Gastroesophageal sphincter (tissue), 4 donors: ENCODE measurements around the gene STK32B. TPM values are rescaled to one million over a fixed set of nuclear protein-coding genes. Genes with fewer than 3 reads are reported as not detected.

Experiments
- ATAC-seq: fragments of 150-250 bp; one replicate; pipeline ENCODE4 v1.9.1; 2016; ENCODE audit warnings: mild to moderate bottlenecking, moderate library complexity
- H3K27ac ChIP-seq, 4 donors: fragments of 200-600 bp; sonication (generic) in 3 of 4; 1 replicate in 3 of 4; 2 replicates in 1 of 4; pipeline ENCODE4 v1.5.1; 2016 to 2019
- H3K27me3 ChIP-seq: fragments of 200-600 bp; sonication (generic); one replicate; pipeline ENCODE4 v1.5.1; 2019
- H3K36me3 ChIP-seq, 2 donors: fragments of 200-600 bp; sonication (generic); one replicate each; pipeline ENCODE4 v1.5.1; 2019; ENCODE audit warnings: control low read depth in 1 of 2
- H3K4me1 ChIP-seq, 3 donors: fragments of 200-600 bp; sonication (generic); 1 replicate in 2 of 3; 2 replicates in 1 of 3; pipeline ENCODE4 v1.5.1; 2016 to 2019; ENCODE audit warnings: control low read depth in 2 of 3
- H3K4me3 ChIP-seq, 2 donors: fragments of 200-600 bp; sonication (generic); one replicate each; pipeline ENCODE4 v1.5.1; 2019; ENCODE audit warnings: mild to moderate bottlenecking in 1 of 2, moderate library complexity in 1 of 2
- H3K9me3 ChIP-seq, 3 donors: fragments of 200-600 bp; sonication (generic); one replicate each; pipeline ENCODE4 v1.5.1; 2017 to 2019; ENCODE audit warnings: control low read depth in 2 of 3
- CTCF ChIP-seq, 4 experiments: fragments of 200-600 bp in 2 of 4; fragments of 450-650 bp in 2 of 4; sonication (generic) in 1 of 4; IDR thresholded peaks; one replicate each; pipeline ENCODE4 v1.5.1; 2017 to 2019; ENCODE audit warnings: antibody characterized with exemption in 4 of 4, mild to moderate bottlenecking in 2 of 4, moderate library complexity in 2 of 4
- EP300 ChIP-seq: sonication (generic); formaldehyde crosslinking; IDR thresholded peaks from one replicate; pipeline ENCODE4 v1.6.1; 2017; ENCODE audit warnings: antibody characterized with exemption, mild to moderate bottlenecking
- POLR2A ChIP-seq, 2 donors: fragments of 450-650 bp; IDR thresholded peaks; one replicate each; pipeline ENCODE4 v1.6.1; 2017; ENCODE audit warnings: antibody characterized with exemption in 2 of 2, mild to moderate bottlenecking in 2 of 2, moderate library complexity in 1 of 2
- POLR2AphosphoS5 ChIP-seq: sonication (generic); formaldehyde crosslinking; IDR thresholded peaks from one replicate; pipeline ENCODE4 v1.6.1; 2017; ENCODE audit warnings: antibody characterized with exemption
- WGBS, 2 donors: methylation state at CpG; one replicate each; pipeline ENCODE4 v1.1.5; 2018; ENCODE audit warnings: low coverage in 1 of 2; 5-methylcytosine and 5-hydroxymethylcytosine counted together
- total RNA-seq, 4 donors: library from RNA; depleted of rRNA; stranded (reverse); fragments of >200 nt; gene quantifications; one replicate each; pipeline ENCODE4 v1.1.0, GENCODE V29; 2016

STK32B gene
- total RNA-seq, 4 donors from 2014 or later, result 1.9 to 5.3 (median 2.4) TPM

GRCh38 chr4:5021546-5021945 is 29.7 kb upstream of the STK32B start:
- 65 to 83% methylated on average over 2 to 3 of the region's 3 CpGs for WGBS, 2 donors

DNA sequence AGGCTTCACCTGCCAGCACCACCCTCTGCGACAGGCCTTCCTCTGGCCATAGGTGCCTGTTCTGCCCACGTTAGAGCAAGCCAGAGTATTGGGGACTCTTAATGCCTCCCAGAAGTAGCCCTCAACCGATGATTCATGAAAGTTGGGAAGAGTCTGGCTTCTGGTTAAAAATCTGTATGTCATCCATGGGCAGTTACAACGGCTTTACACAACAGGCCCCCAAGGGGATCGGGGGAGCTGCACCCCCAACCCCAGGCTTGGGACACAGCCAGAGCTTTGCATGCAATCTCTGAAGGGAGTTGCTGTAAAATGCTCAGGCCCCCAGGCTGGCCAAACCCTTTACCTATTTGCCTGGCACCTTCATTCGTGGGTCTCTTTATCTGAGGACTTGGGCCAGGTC is 26.6 kb upstream of the STK32B start:
- peaks cover 0 to under 1% (median 0%) of the 10 kb centered on the region in 3 donors for H3K4me1 ChIP-seq
- 60% methylated on average over 1 of the region's 6 CpGs; no CpG with 5 or more reads in 1 of the 2 donors for WGBS, 2 donors
- TF ChIP-seq CTCF (IDR thresholded peaks at IDR 0.05) (no peak), EP300 (no peak), POLR2A (IDR thresholded peaks at IDR 0.05) (no peak), POLR2AphosphoS5 (no peak)
- H3K27ac ChIP-seq, result peak overlapping the region in 1 of 4 donors; percentile 31
- peak; percentile 23 for ATAC-seq
- peaks cover 4% of the 10 kb centered on the region for H3K27me3 ChIP-seq
- H3K4me3 ChIP-seq, result no peak overlapping the region
- no peaks in the 10 kb centered on the region for H3K9me3 ChIP-seq
- no peaks in the 10 kb centered on the region for H3K36me3 ChIP-seq

More at GRCh38 chr4:5021546-5021945, 29.7 kb upstream of the STK32B start:
- no peaks in the 10 kb centered on the region for H3K9me3 ChIP-seq
- H3K27ac ChIP-seq, result no peak overlapping the region
- no peaks in the 10 kb centered on the region for H3K36me3 ChIP-seq
- peaks cover 0 to 8% (median 0%) of the 10 kb centered on the region in 3 donors for H3K4me1 ChIP-seq
- TF ChIP-seq EP300 (no peak), POLR2A (IDR thresholded peaks at IDR 0.05) (no peak), CTCF (IDR thresholded peaks at IDR 0.05) (no peak), POLR2AphosphoS5 (no peak)
- peaks cover 23% of the 10 kb centered on the region for H3K27me3 ChIP-seq
- H3K4me3 ChIP-seq, result no peak overlapping the region
- no peak for ATAC-seq

GRCh38 chr4:5026371-5026770 is 24.9 kb upstream of the STK32B start:
- no peak for ATAC-seq
- Histone ChIP-seq H3K9me3 (no peaks in the 10 kb centered on the region), H3K36me3 (no peaks in the 10 kb centered on the region), H3K4me3 (no peak overlapping the region), H3K27me3 (no peaks in the 10 kb centered on the region), H3K4me1 (no peaks in the 10 kb centered on the region), H3K27ac (no peak overlapping the region)
- WGBS, 2 donors, result 87 to 90% methylated on average over 2 of the region's 3 CpGs
- no peak for TF ChIP-seq POLR2A (IDR thresholded peaks at IDR 0.05)
- no peak for TF ChIP-seq POLR2AphosphoS5
- TF ChIP-seq CTCF (IDR thresholded peaks at IDR 0.05), result no peak
- TF ChIP-seq EP300, result no peak

DNA sequence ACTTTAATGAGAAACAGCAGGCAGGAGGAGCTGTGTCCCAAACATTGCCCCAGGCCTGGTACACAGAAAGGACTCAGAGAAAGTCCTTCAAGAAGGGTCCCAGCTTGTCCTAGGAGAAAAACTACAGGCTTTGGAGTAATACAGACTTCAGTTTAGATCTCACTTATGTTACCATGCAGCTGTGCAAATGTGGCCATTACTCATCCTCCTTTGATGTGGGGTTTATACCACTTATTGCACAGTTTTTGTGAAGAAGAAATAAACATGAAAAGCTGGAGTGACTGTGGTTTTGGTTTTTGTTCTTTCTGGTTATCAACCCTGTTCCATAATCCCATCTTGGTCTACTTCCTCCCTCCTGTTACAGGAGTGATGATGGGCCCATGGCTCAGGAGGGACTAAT is 23.9 kb upstream of the STK32B start:
- Histone ChIP-seq H3K4me3 (no peak overlapping the region), H3K36me3 (no peaks in the 10 kb centered on the region), H3K4me1 (no peaks in the 10 kb centered on the region), H3K27ac (no peak overlapping the region), H3K27me3 (no peaks in the 10 kb centered on the region), H3K9me3 (no peaks in the 10 kb centered on the region)
- TF ChIP-seq EP300 (no peak), POLR2AphosphoS5 (no peak), CTCF (IDR thresholded peaks at IDR 0.05) (no peak), POLR2A (IDR thresholded peaks at IDR 0.05) (no peak)
- ATAC-seq, result no peak

DNA sequence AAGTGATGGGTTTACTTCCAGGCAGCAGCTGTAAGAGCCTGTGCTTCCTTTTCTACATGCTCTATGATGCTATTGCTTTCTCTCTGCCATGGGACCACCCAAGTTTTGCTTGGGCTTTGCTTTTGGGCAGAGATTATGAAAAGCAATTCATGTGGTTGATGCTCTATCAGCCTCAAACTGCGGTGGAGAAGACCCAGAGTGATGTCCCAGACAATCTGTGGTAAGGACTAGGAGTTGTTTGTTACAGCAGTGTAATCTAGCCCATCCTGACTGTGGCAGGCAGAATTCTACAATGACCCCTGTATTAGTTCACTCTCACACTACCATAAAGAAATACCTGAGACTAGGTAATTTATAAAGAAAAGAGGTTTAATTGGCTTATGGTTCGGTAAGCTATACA is 22.8 kb upstream of the STK32B start:
- Histone ChIP-seq H3K36me3 (no peaks in the 10 kb centered on the region), H3K27ac (no peak overlapping the region), H3K4me1 (peaks cover 0 to 10% (median 0%) of the 10 kb centered on the region in 3 donors), H3K4me3 (no peak overlapping the region), H3K27me3 (no peaks in the 10 kb centered on the region), H3K9me3 (no peaks in the 10 kb centered on the region)
- ATAC-seq, result no peak
- WGBS, 2 donors, result 92 to 100% methylated on average over 1 to 2 of the region's 2 CpGs
- TF ChIP-seq EP300 (no peak), POLR2A (IDR thresholded peaks at IDR 0.05) (no peak), CTCF (IDR thresholded peaks at IDR 0.05) (no peak), POLR2AphosphoS5 (no peak)
